Stimulated activated naive B cell treated with anti-CD40 and anti-IgM and Interleukin-4, amounts not matched to agents 10 μg/mL and 1 μg/mL and 100 μg/mL, for 72 hours (primary cell): Measurements from ENCODE around the gene SEMA4D.

ENCODE experiments used
- ATAC-seq, 2 donors: fragments of 150-1000 bp; cut with Tn5 transposase; replicated peaks; 2 replicates each; pipeline ENCODE4 v1.10.0; 2021; ENCODE audit warnings: moderate library complexity in 1 of 2
- DNase-seq: peaks from one replicate; pipeline ENCODE4 v3.0.0; 2021
- H3K27ac Mint-ChIP-seq: one replicate; pipeline ENCODE4 v1.8.0; 2022; ENCODE audit warnings: mild to moderate bottlenecking, mixed read lengths
- H3K27me3 Mint-ChIP-seq, 2 donors: one replicate each; pipeline ENCODE4 v1.8.0; 2022; ENCODE audit warnings: mixed read lengths in 2 of 2
- H3K36me3 Mint-ChIP-seq, 2 donors: one replicate each; pipeline ENCODE4 v1.8.0; 2022; ENCODE audit warnings: mixed read lengths in 2 of 2, mild to moderate bottlenecking in 1 of 2
- H3K4me1 Mint-ChIP-seq, 2 donors: one replicate each; pipeline ENCODE4 v1.8.0; 2022; ENCODE audit warnings: mixed read lengths in 2 of 2, mild to moderate bottlenecking in 1 of 2
- H3K4me3 Mint-ChIP-seq, 2 donors: one replicate each; pipeline ENCODE4 v1.8.0; 2022; ENCODE audit warnings: mild to moderate bottlenecking in 2 of 2, mixed read lengths in 2 of 2, moderate library complexity in 1 of 2
- H3K9me3 Mint-ChIP-seq, 2 donors: one replicate each; pipeline ENCODE4 v1.8.0; 2022; ENCODE audit warnings: mixed read lengths in 2 of 2, mild to moderate bottlenecking in 1 of 2

SEMA4D gene

DNA sequence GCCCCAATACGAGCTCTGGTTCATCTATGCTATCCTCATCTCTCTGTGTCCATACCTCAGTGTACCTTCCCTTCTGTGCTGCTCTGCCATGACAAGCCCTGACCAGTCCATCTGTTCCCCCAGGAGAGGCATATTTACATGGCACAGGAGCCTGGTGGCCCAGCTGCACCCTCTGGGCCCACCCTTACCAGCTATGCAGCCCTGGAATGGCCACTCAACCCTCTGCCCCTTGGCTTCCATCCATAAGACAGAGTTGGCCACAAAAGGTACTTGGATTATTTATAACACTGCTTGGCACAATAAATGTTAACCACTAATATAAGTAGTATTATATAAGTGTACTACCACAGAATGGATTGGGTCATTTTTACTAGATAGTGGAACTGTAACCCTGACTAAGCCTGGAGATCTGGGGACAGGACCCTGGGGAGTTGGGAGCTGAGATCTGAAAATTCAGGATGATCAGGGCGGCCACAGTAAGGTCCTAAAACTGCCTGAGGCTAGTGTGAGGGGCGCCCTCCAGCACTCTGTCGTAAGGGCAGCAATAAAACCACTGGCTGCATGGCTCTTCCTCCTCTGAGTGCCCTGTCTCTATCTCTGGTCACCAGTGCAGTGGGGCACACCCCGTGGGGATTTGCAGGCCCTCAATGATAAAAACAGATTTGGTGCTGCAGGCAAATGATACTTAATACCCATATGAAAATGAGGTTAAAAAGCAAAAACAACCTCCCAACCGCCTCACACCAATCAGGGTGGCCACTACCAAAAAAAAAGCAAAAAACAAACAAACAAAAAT, 65.8 kb downstream of the SEMA4D start:
- Mint-ChIP-seq H3K27ac (peak overlapping the region; percentile 80), H3K36me3 (peaks cover 28 to 33% of the 10 kb centered on the region in 2 donors), H3K27me3 (no peaks in the 10 kb centered on the region), H3K4me3 (peak overlapping the region in 1 of 2 donors; percentile 14), H3K9me3 (no peaks in the 10 kb centered on the region), H3K4me1 (peaks cover 69 to 99% of the 10 kb centered on the region in 2 donors)
- ATAC-seq (no peak), DNase-seq (no peak)

GRCh38 chr9:89430995-89431394, 66.9 kb downstream of the SEMA4D start:
- Mint-ChIP-seq H3K27ac (no peak overlapping the region), H3K27me3 (no peaks in the 10 kb centered on the region), H3K36me3 (peaks cover 32 to 35% of the 10 kb centered on the region in 2 donors), H3K4me1 (peaks cover 71 to 99% of the 10 kb centered on the region in 2 donors), H3K9me3 (no peaks in the 10 kb centered on the region), H3K4me3 (no peak overlapping the region)
- DNase-seq (no peak), ATAC-seq (no peak)

DNA sequence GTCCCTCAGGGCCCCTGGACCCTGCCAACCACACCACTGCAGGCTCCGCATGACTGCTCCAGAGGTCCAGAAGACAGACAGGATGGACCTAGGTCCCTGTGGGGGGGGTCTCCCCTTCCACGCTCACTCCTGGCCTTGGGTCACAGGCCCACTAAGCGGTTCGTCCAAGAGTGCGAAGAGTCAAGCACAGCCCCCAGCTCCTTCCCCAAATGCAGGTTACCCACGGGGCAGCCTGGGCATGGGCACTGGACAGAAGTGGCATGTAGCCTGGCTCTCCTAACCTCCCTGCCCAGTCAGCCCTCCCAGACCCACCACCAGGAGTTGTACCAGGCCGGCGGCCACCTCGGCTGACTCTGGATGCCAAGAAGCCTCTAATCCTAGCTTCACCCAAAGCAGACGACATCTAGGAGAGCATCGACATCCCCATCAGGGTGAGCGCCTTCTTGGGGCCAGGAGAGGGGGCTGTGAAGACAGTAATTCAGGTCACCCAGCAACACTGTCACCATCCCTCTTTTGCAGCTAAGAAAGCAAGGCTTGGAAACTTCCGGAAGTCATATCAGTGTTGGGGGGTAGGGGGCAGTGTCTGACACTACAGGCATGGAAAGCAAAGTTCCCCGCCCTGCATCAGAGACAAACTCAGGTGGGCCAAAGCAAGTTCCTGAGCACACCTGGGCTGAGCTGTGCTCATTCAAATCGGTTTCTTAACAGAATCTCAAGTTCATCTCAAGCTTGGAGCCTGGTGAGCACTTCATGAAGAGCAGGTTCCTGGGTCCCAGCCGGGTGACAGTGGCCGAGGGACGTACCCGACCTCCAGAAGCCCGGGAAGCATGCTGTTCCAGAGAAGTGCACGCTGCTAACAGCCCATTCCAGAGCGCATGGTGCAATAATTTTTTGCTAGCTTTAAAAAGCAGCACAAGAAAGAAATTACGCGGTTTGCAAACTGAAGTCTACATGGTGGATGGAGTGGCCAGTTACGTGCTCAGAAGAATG, 68.7 kb downstream of the SEMA4D start:
- Mint-ChIP-seq H3K4me3 (no peak overlapping the region), H3K27me3 (no peaks in the 10 kb centered on the region), H3K9me3 (peaks cover 0 to 5% of the 10 kb centered on the region in 2 donors), H3K4me1 (peaks cover 76 to 99% of the 10 kb centered on the region in 2 donors), H3K27ac (peak overlapping the region; percentile 86), H3K36me3 (peaks cover 40 to 48% of the 10 kb centered on the region in 2 donors)
- no peak for DNase-seq
- ATAC-seq: no peak

GRCh38 chr9:89428222-89428761, 69.6 kb downstream of the SEMA4D start:
- no peak for DNase-seq
- no peak for ATAC-seq
- Mint-ChIP-seq H3K27me3 (no peaks in the 10 kb centered on the region), H3K4me3 (peak overlapping the region in 1 of 2 donors; percentile 17), H3K4me1 (peaks cover 83 to 100% of the 10 kb centered on the region in 2 donors), H3K36me3 (peaks cover 47 to 56% of the 10 kb centered on the region in 2 donors), H3K9me3 (peaks cover 0 to 5% of the 10 kb centered on the region in 2 donors), H3K27ac (peak overlapping the region; percentile 86)

- peaks cover 79 to 100% of the 10 kb centered on the region in 2 donors for H3K4me1 Mint-ChIP-seq
- H3K9me3 Mint-ChIP-seq: peaks cover 0 to 5% of the 10 kb centered on the region in 2 donors
- DNase-seq (no peak), ATAC-seq (peak in 1 of 2 donors; percentile 6)
- H3K4me3 Mint-ChIP-seq: peak overlapping the region; percentile 17 to 47
- H3K27me3 Mint-ChIP-seq: no peaks in the 10 kb centered on the region
- peak overlapping the region; percentile 97 for H3K27ac Mint-ChIP-seq
- peaks cover 44 to 54% of the 10 kb centered on the region in 2 donors for H3K36me3 Mint-ChIP-seq
Measured at GRCh38 chr9:89427621-89428221, 70.2 kb downstream of the SEMA4D start.

DNA sequence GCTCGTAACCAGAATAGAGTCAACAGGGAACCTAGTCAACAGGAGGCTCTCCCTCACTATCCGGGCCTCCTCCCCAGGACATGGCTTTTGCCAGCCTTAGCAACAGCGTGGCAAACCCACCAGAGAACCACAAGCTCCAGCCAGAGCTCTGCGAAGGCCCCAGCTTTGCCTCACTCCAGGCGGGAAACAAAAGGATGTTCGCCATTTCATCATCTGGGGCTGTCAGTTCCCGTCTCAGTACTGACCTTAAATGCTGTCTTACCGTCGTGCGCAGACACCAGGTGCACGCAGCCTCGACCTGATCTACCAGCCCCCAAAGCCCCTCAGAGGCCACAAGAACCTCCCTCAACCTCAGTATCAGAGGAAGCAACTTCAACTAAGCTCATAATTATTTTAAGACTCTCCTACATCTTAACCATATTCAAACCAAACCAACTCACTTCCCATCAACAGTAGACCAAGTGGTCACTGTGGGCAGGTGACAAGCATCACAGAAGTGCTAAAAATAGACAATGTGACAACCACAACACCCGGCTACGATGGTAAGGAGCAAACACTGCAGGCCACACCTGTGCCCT, 71.4 kb downstream of the SEMA4D start:
- H3K36me3 Mint-ChIP-seq: peaks cover 45 to 57% of the 10 kb centered on the region in 2 donors
- no peaks in the 10 kb centered on the region for H3K27me3 Mint-ChIP-seq
- DNase-seq: peak; percentile 74
- peaks cover 0 to 5% of the 10 kb centered on the region in 2 donors for H3K9me3 Mint-ChIP-seq
- peak overlapping the region; percentile 63 to 69 for H3K4me3 Mint-ChIP-seq
- H3K4me1 Mint-ChIP-seq: peaks cover 79 to 100% of the 10 kb centered on the region in 2 donors
- H3K27ac Mint-ChIP-seq: peak overlapping the region; percentile 97
- peak; percentile 74 to 80 for ATAC-seq

DNA sequence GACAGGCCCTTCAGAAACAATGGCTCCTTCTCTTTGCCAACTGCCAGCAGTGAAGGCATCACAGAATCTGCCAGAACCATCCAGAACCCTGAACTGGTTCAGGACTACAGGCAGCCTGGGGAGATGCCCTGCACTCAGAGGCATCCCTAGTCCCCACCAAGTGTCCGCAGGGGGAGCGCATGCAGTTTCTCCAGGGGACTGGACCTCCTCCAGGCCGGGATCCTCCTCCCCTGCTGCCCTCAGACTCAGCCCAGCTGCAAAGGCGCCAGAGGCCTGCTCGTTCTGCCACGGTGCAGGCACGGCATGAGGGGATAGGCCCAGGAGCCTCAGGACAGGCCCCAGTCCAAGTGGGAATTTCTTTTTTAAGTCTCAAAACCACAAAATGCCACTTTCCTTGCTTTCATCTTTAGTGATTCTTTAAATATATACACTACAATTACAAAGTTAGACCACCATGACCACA, 72.0 kb downstream of the SEMA4D start:
- H3K4me1 Mint-ChIP-seq: peaks cover 81 to 100% of the 10 kb centered on the region in 2 donors
- H3K36me3 Mint-ChIP-seq: peaks cover 47 to 59% of the 10 kb centered on the region in 2 donors
- peak; percentile 20 for DNase-seq
- H3K4me3 Mint-ChIP-seq: peak overlapping the region; percentile 63 to 69
- H3K27me3 Mint-ChIP-seq: no peaks in the 10 kb centered on the region
- ATAC-seq: peak; percentile 8 to 33
- H3K27ac Mint-ChIP-seq: peak overlapping the region; percentile 97
- peaks cover 0 to 5% of the 10 kb centered on the region in 2 donors for H3K9me3 Mint-ChIP-seq

GRCh38 chr9:89425024-89425805, 72.7 kb downstream of the SEMA4D start:
- peaks cover 49 to 62% of the 10 kb centered on the region in 2 donors for H3K36me3 Mint-ChIP-seq
- no peak for DNase-seq

GRCh38 chr9:89422151-89422975, 75.5 kb downstream of the SEMA4D start:
- Mint-ChIP-seq H3K4me1 (peaks cover 82 to 100% of the 10 kb centered on the region in 2 donors), H3K36me3 (peaks cover 52 to 71% of the 10 kb centered on the region in 2 donors), H3K9me3 (peaks cover 2 to 9% of the 10 kb centered on the region in 2 donors), H3K27me3 (no peaks in the 10 kb centered on the region), H3K4me3 (peak overlapping the region; percentile 70 to 75), H3K27ac (peak overlapping the region; percentile 99)
- peak; percentile 53 for DNase-seq
- peak; percentile 53 to 59 for ATAC-seq

More at GRCh38 chr9:89425024-89425805, 72.7 kb downstream of the SEMA4D start:
- Mint-ChIP-seq H3K27ac (peak overlapping the region; percentile 97), H3K4me1 (peaks cover 85 to 100% of the 10 kb centered on the region in 2 donors), H3K27me3 (no peaks in the 10 kb centered on the region), H3K4me3 (peak overlapping the region; percentile 25 to 69), H3K9me3 (peaks cover 0 to 5% of the 10 kb centered on the region in 2 donors)
- no peak for ATAC-seq

DNA sequence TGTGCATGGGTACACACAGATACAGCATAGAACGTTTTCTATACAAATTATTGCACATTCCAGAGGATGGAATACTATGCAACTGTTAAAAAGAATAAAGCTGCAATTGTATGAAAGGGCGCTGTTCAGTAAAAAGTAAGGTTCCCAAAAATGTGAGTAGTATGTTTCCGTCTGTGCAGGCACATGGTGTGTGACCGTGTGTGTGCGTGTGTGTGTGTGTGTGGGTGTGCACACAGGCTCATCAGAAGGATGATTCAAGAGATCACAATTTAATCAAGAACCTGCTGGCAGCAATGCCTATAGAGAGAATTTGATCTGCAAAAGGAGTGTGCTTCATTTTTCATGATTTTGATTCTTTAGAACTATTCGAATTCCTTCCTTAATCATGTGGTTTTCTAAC, 76.3 kb downstream of the SEMA4D start:
- DNase-seq: no peak
- peaks cover 52 to 72% of the 10 kb centered on the region in 2 donors for H3K36me3 Mint-ChIP-seq

GRCh38 chr9:89420397-89421178, 77.3 kb downstream of the SEMA4D start:
- Mint-ChIP-seq H3K27ac (peak overlapping the region; percentile 91), H3K36me3 (peaks cover 60 to 73% of the 10 kb centered on the region in 2 donors), H3K4me1 (peaks cover 70 to 100% of the 10 kb centered on the region in 2 donors), H3K27me3 (no peaks in the 10 kb centered on the region), H3K4me3 (peak overlapping the region; percentile 6 to 60), H3K9me3 (peaks cover 3 to 9% of the 10 kb centered on the region in 2 donors)
- DNase-seq (no peak), ATAC-seq (no peak)

More for the DNA sequence above, 76.3 kb downstream of the SEMA4D start:
- H3K4me3 Mint-ChIP-seq: peak overlapping the region in 1 of 2 donors; percentile 31
- no peak for ATAC-seq
- H3K27ac Mint-ChIP-seq: peak overlapping the region; percentile 99
- H3K9me3 Mint-ChIP-seq: peaks cover 3 to 9% of the 10 kb centered on the region in 2 donors
- H3K27me3 Mint-ChIP-seq: no peaks in the 10 kb centered on the region
- H3K4me1 Mint-ChIP-seq: peaks cover 75 to 100% of the 10 kb centered on the region in 2 donors
